Osteoblast (primary cell): Measurements from ENCODE around the gene ALDH3A1. TPM values are rescaled to one million over a fixed set of nuclear protein-coding genes. Genes with fewer than 3 reads are reported as not detected.

Experiments
- DNase-seq: peaks from one replicate; pipeline ENCODE4 v3.0.0; 2011; ENCODE audit warnings: low spot score, mixed read lengths; ENCODE audit not compliant: insufficient read length; ENCODE audit errors: missing footprints
- H2AFZ ChIP-seq: 2 replicates; pipeline ENCODE4 v1.6.0; 2011; ENCODE audit warnings: mild to moderate bottlenecking, low read length
- H3K27ac ChIP-seq: 2 replicates; pipeline ENCODE4 v1.5.1; 2011; ENCODE audit warnings: mild to moderate bottlenecking, low read depth, low read length, moderate library complexity
- H3K27me3 ChIP-seq: 2 replicates; pipeline ENCODE4 v1.6.0; 2012; ENCODE audit warnings: mild to moderate bottlenecking, control low read depth, inconsistent platforms, low read length, moderate library complexity; ENCODE audit not compliant: insufficient read depth
- H3K36me3 ChIP-seq: 2 replicates; pipeline ENCODE4 v1.5.1; 2011; ENCODE audit warnings: mild to moderate bottlenecking, low read length, control low read depth, moderate library complexity; ENCODE audit not compliant: insufficient read depth
- H3K4me1 ChIP-seq: 2 replicates; pipeline ENCODE4 v1.5.1; 2011; ENCODE audit warnings: mild to moderate bottlenecking, low read length, control low read depth, moderate library complexity; ENCODE audit not compliant: insufficient read depth
- H3K4me2 ChIP-seq: 2 replicates; pipeline ENCODE4 v1.6.0; 2011; ENCODE audit warnings: mild to moderate bottlenecking, low read length; ENCODE audit not compliant: insufficient read depth
- H3K4me3 ChIP-seq: fragments of 200-600 bp; sonication (generic); 3 replicates; pipeline ENCODE4 v1.5.1; 2012; ENCODE audit warnings: mild to moderate bottlenecking, low read length, inconsistent platforms; ENCODE audit not compliant: insufficient read depth
- H3K79me2 ChIP-seq: 2 replicates; pipeline ENCODE4 v1.6.0; 2012; ENCODE audit warnings: mild to moderate bottlenecking, low read length, control low read depth, inconsistent platforms; ENCODE audit not compliant: insufficient read depth
- H3K9me3 ChIP-seq: 2 replicates; pipeline ENCODE4 v1.5.1; 2011; ENCODE audit warnings: low read depth, low read length, control low read depth
- H4K20me1 ChIP-seq: 2 replicates; pipeline ENCODE4 v1.6.0; 2012; ENCODE audit warnings: mild to moderate bottlenecking, low read length, control low read depth; ENCODE audit not compliant: insufficient read depth
- total RNA-seq: library from RNA; depleted of rRNA; stranded (reverse); fragments of >200 nt; gene quantifications from 2 replicates; pipeline ENCODE4 v1.2.3, GENCODE V29; 2012
- TF ChIP-seq, protein P1 (sequence below): IDR thresholded peaks from 2 replicates; pipeline ENCODE4 v1.5.1; 2011; ENCODE audit warnings: mild to moderate bottlenecking, low read depth, low read length, moderate library complexity; ENCODE audit errors: extremely low read depth

The ALDH3A1 gene
- total RNA-seq, 1 donor: under 0.01 TPM

- H3K36me3 ChIP-seq: no peaks in the 10 kb centered on the region
- no peaks in the 10 kb centered on the region for H3K4me1 ChIP-seq
- no peaks in the 10 kb centered on the region for H3K27me3 ChIP-seq
- TF ChIP-seq, protein P1, sequence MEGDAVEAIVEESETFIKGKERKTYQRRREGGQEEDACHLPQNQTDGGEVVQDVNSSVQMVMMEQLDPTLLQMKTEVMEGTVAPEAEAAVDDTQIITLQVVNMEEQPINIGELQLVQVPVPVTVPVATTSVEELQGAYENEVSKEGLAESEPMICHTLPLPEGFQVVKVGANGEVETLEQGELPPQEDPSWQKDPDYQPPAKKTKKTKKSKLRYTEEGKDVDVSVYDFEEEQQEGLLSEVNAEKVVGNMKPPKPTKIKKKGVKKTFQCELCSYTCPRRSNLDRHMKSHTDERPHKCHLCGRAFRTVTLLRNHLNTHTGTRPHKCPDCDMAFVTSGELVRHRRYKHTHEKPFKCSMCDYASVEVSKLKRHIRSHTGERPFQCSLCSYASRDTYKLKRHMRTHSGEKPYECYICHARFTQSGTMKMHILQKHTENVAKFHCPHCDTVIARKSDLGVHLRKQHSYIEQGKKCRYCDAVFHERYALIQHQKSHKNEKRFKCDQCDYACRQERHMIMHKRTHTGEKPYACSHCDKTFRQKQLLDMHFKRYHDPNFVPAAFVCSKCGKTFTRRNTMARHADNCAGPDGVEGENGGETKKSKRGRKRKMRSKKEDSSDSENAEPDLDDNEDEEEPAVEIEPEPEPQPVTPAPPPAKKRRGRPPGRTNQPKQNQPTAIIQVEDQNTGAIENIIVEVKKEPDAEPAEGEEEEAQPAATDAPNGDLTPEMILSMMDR: no peak
- H3K27ac ChIP-seq: no peak overlapping the region
- H3K4me3 ChIP-seq: no peak overlapping the region
- no peaks in the 10 kb centered on the region for H3K79me2 ChIP-seq
- DNase-seq: peak; percentile 48
- no peaks in the 10 kb centered on the region for H3K9me3 ChIP-seq
- H3K4me2 ChIP-seq: no peak overlapping the region
- H2AFZ ChIP-seq: no peak overlapping the region
- H4K20me1 ChIP-seq: no peaks in the 10 kb centered on the region
These were observed 33.3 kb downstream of the ALDH3A1 start for GRCh38 chr17:19714542-19715411.

DNA sequence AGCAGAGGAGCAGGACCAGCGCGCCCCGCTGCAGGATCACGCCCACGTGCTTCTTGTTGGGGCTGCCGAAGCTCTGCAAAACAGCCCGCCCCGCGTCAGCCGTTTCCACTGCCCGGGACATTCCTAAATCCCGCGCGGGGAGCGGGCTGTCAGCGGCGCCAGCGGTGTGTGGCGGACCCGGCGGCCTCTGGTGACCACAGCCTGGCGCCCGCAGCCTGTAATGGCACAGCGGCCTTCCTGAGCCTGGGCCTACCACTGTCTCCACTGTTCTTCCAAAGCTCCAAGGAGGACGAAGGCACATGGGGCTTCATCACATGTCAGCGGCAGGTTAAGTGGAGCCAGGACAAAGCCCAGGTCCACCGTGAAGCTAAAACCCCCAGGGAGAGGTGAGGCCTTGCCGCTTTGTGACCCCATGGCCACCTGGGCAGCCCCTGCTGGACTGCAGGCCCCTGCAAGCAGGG lies 34.2 kb downstream of the ALDH3A1 start:
- Histone ChIP-seq H3K36me3 (no peaks in the 10 kb centered on the region), H2AFZ (no peak overlapping the region), H4K20me1 (no peaks in the 10 kb centered on the region), H3K79me2 (no peaks in the 10 kb centered on the region), H3K9me3 (no peaks in the 10 kb centered on the region), H3K4me3 (no peak overlapping the region), H3K27me3 (no peaks in the 10 kb centered on the region), H3K4me1 (no peaks in the 10 kb centered on the region), H3K4me2 (no peak overlapping the region), H3K27ac (no peak overlapping the region)
- TF ChIP-seq, protein P1: no peak
- peak; percentile 57 for DNase-seq

DNA sequence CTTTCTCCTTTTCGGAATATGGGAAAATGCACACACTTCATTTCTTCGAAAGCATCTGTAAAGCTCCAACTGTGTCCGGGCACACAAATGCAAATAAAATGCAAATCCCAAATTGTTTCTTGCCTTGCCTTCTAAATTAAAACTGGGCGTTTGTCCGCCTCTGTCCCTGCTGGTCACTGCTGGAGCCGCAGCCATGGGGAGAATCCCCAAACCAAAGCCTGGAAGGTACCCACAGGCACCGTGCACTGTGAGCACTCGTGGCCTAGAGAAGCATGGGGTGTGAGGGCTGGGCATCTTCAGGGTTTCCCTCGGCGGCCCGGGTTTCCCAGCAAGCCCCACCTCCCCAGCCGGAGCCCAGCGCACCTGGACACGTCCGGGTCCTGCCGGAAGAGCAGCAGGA lies 34.6 kb downstream of the ALDH3A1 start:
- no peaks in the 10 kb centered on the region for H3K4me1 ChIP-seq
- H3K27ac ChIP-seq: no peak overlapping the region
- TF ChIP-seq, protein P1: peak; percentile 31
- H3K79me2 ChIP-seq: no peaks in the 10 kb centered on the region
- H3K36me3 ChIP-seq: no peaks in the 10 kb centered on the region
- H3K9me3 ChIP-seq: no peaks in the 10 kb centered on the region
- no peak overlapping the region for H3K4me3 ChIP-seq
- no peaks in the 10 kb centered on the region for H3K27me3 ChIP-seq
- H4K20me1 ChIP-seq: no peaks in the 10 kb centered on the region
- DNase-seq: peak; percentile 94
- H2AFZ ChIP-seq: no peak overlapping the region
- H3K4me2 ChIP-seq: no peak overlapping the region

- Histone ChIP-seq H3K4me2 (no peak overlapping the region), H3K4me3 (no peak overlapping the region), H3K36me3 (no peaks in the 10 kb centered on the region), H4K20me1 (no peaks in the 10 kb centered on the region), H3K9me3 (no peaks in the 10 kb centered on the region), H3K79me2 (no peaks in the 10 kb centered on the region), H3K4me1 (no peaks in the 10 kb centered on the region), H2AFZ (no peak overlapping the region), H3K27ac (no peak overlapping the region), H3K27me3 (no peaks in the 10 kb centered on the region)
- TF ChIP-seq, protein P1: no peak
- DNase-seq: peak; percentile 68
These were observed 35.6 kb downstream of the ALDH3A1 start for GRCh38 chr17:19712436-19713004.
